GM12874 (cell line): ENCODE measurements around the gene ISYNA1.
A peak's percentile ranks its signal among the peaks of the same experiment; 100 is the strongest.

Experiments used
- CTCF ChIP-seq: IDR thresholded peaks from 2 replicates; pipeline ENCODE4 v1.5.1; 2011; ENCODE audit warnings: low read depth, mild to moderate bottlenecking, control low read depth, low read length, moderate library complexity; ENCODE audit not compliant: insufficient read depth

Gene ISYNA1

GRCh38 chr19:18473706-18474087 is 35.8 kb upstream of the ISYNA1 start:
- no peak for TF ChIP-seq CTCF

- no peak for TF ChIP-seq CTCF
These were observed 35.2 kb upstream of the ISYNA1 start for GRCh38 chr19:18473003-18473705.

GRCh38 chr19:18470787-18471186 is 32.9 kb upstream of the ISYNA1 start:
- TF ChIP-seq CTCF = no peak

- TF ChIP-seq CTCF = peak; percentile 83
These were observed 31.3 kb upstream of the ISYNA1 start for GRCh38 chr19:18469069-18469846.

- no peak for TF ChIP-seq CTCF
These were observed 30.6 kb upstream of the ISYNA1 start for GRCh38 chr19:18468517-18468916.

GRCh38 chr19:18467978-18468377 is 30.0 kb upstream of the ISYNA1 start:
- TF ChIP-seq CTCF = no peak

- TF ChIP-seq CTCF = no peak
These were observed 28.4 kb upstream of the ISYNA1 start for GRCh38 chr19:18466354-18466753.
